ENCODE results near the gene CCDC97. TPM values are rescaled to one million over a fixed set of nuclear protein-coding genes. Genes with fewer than 3 reads are reported as not detected.

CCDC97 gene
- total and polyA plus RNA-seq, 2 of the 8 experiments (the other 6 are each of a cell fraction or from before 2014, with no cell fraction given), result 19.8 to 27.1 TPM

GRCh38 chr19:41362143-41362847, 52.3 kb downstream of the CCDC97 start:
- Histone ChIP-seq H3K23ac (ENCODE audit: insufficient read length) (no peak overlapping the region), H3K27me3 (replicated peaks in 1 of 4; ENCODE audit: control insufficient read depth in 3 of 4, extremely low read depth in 1 of 4, insufficient read depth in 3 of 4, low read length in 3 of 4) (no peaks in the 10 kb centered on the region), H2AK5ac (ENCODE audit: low read depth, low read length) (no peak overlapping the region), H3K18ac (ENCODE audit: extremely low read depth, low read length) (no peak overlapping the region), H3K23me2 (ENCODE audit: low read depth, low read length) (peaks cover 6% of the 10 kb centered on the region), H2BK120ac (replicated peaks; ENCODE audit: low read depth, low read length) (no peak overlapping the region), H3K79me1 (ENCODE audit: low read depth, low read length) (peaks cover 6% of the 10 kb centered on the region; the same call in 1 of the 2 replicates), H2BK20ac (ENCODE audit: low read length) (no peak overlapping the region), H4K20me1 (replicated peaks in 1 of 2; ENCODE audit: control insufficient read depth in 1 of 2, insufficient read depth in 2 of 2, low read length in 2 of 2) (peaks cover 0 to 3% of the 10 kb centered on the region in 2 experiments), H3K4me3 (ENCODE audit: extremely low read depth in 1 of 4, insufficient read depth in 2 of 4, low read depth in 3 of 4, low read length in 4 of 4) (no peak overlapping the region), H3K4me1 (replicated peaks in 1 of 4; ENCODE audit: control insufficient read depth in 3 of 4, insufficient read depth in 4 of 4, low read length in 3 of 4) (peaks cover 0 to 6% (median 2%) of the 10 kb centered on the region in 4 experiments; a peak in 2 of 7 replicates), H4K8ac (ENCODE audit: extremely low read depth, insufficient read depth, low read length) (no peak overlapping the region), H3K9ac (replicated peaks in 1 of 4; ENCODE audit: extremely low read depth in 1 of 4, low read depth in 3 of 4, low read length in 3 of 4) (no peak overlapping the region), H3K9me3 (ENCODE audit: insufficient read depth in 2 of 2, low read depth in 1 of 2, low read length in 1 of 2) (no peaks in the 10 kb centered on the region), H3K4me2 (ENCODE audit: insufficient read depth in 1 of 2, low read depth in 2 of 2, low read length in 2 of 2) (no peak overlapping the region), H2BK15ac (ENCODE audit: low read length) (no peak overlapping the region), H3K79me2 (ENCODE audit: control insufficient read depth in 1 of 2, insufficient read depth in 2 of 2, low read length in 2 of 2) (no peaks in the 10 kb centered on the region), H2BK5ac (ENCODE audit: low read depth, low read length) (no peak overlapping the region), H3K4ac (replicated peaks; ENCODE audit: insufficient read length, low read depth, low read length) (no peak overlapping the region), H3K56ac (replicated peaks; ENCODE audit: insufficient read length, low read depth, low read length) (no peak overlapping the region), H3K27ac (ENCODE audit: low read depth, low read length) (no peak overlapping the region), H2AFZ (ENCODE audit: low read length) (no peak overlapping the region), H3K14ac (ENCODE audit: insufficient read length) (no peak overlapping the region), H4K91ac (replicated peaks; ENCODE audit: insufficient read length, low read length) (no peak overlapping the region), H3K36me3 (ENCODE audit: control insufficient read depth in 2 of 4, insufficient read depth in 4 of 4, low read length in 3 of 4) (no peaks in the 10 kb centered on the region), H2BK12ac (ENCODE audit: low read depth, low read length) (no peak overlapping the region), H4K5ac (ENCODE audit: insufficient read length, low read depth, low read length) (no peak overlapping the region)
- DNase-seq (ENCODE audit: low read depth in 1 of 2, low spot score in 2 of 2) (no peak), FAIRE-seq (no peak)
- POLR2A ChIA-PET (ENCODE audit: partially characterized antibody), result interaction anchor here (0.7 to 3.1 kb wide), 3 partner anchors 9 to 28 kb away, joined by 5 to 29 read pairs (median 8); partner anchors contain the start of gene TGFB1
- 77% methylated on average over 7 of the region's 10 CpGs; no CpG with 5 or more reads in 1 of the 2 experiments for WGBS, 2 experiments (ENCODE audit: extremely low coverage in 1 of 2, insufficient coverage in 1 of 2, insufficient read length in 1 of 2, insufficient replicate concordance in 2 of 2, low coverage in 1 of 2, low lambda C conversion rate in 2 of 2, missing lambda C conversion rate in 1 of 2)
- CTCF ChIA-PET (ENCODE audit: partially characterized antibody), result interaction anchor here (0.6 to 4.6 kb wide), 3 partner anchors 8 to 33 kb away, joined by 3 to 37 read pairs (median 3); partner anchors contain the start of gene TGFB1
- TF ChIP-seq SP1 (IDR thresholded peaks at IDR 0.05; ENCODE audit: low read depth, low read length), result no peak
- no peak for TF ChIP-seq ZNF274 (IDR thresholded peaks at IDR 0.05; ENCODE audit: borderline replicate concordance, extremely low read depth, low read length)
- TF ChIP-seq TAF7 (optimal IDR thresholded peaks at IDR 0.05; ENCODE audit: borderline replicate concordance, low read depth, low read length), result no peak
- TF ChIP-seq GABPA (IDR thresholded peaks at IDR 0.05; ENCODE audit: borderline replicate concordance, insufficient read depth, low read length), result no peak
- TF ChIP-seq RNF2 (IDR thresholded peaks at IDR 0.05; ENCODE audit: borderline replicate concordance, low read depth, low read length, missing control alignments, poor library complexity, severe bottlenecking), result no peak
- no peak for TF ChIP-seq RBBP5 (IDR thresholded peaks at IDR 0.05; ENCODE audit: borderline replicate concordance, low read depth, low read length)

Measured in H1 (cell line).